ENCODE measurements around the gene FAM98C. TPM values are rescaled to one million over a fixed set of nuclear protein-coding genes. Genes with fewer than 3 reads are reported as not detected.
A peak's percentile ranks its signal among the peaks of the same experiment; 100 is the strongest.
"Not testable (repeated sequence)": the region's sequence is repeated elsewhere in the genome, so short reads cannot be mapped to it uniquely, and the experiment has no call there.

Gene FAM98C
- total RNA-seq, 1 donor from 2014 or later: 4.7 TPM

- H3K9me3 ChIP-seq (ENCODE audit: control insufficient read depth in 3 of 3, low read length in 3 of 3); H3K27ac ChIP-seq (ENCODE audit: low read depth, low read length); H3K36me3 ChIP-seq (ENCODE audit: control insufficient read depth in 3 of 3, insufficient read depth in 3 of 3, low read length in 3 of 3); H3K9ac ChIP-seq (ENCODE audit: low read depth in 1 of 3, low read length in 3 of 3); H3K4me3 ChIP-seq (ENCODE audit: low read length in 3 of 3): not testable (repeated sequence)
- Histone ChIP-seq H3K4me1 (ENCODE audit: control insufficient read depth in 3 of 3, insufficient read depth in 3 of 3, low read length in 3 of 3) (peaks cover 4 to 15% (median 12%) of the 10 kb centered on the region in 3 donors), H3K27me3 (ENCODE audit: control insufficient read depth in 3 of 3, insufficient read depth in 3 of 3, low read length in 3 of 3) (peaks cover 39 to 55% (median 42%) of the 10 kb centered on the region in 3 donors)
Measured at GRCh38 chr19:38362946-38363688, 39.8 kb upstream of the FAM98C start.

- peaks cover 0 to 6% (median 3%) of the 10 kb centered on the region in 3 donors for H3K4me1 ChIP-seq (ENCODE audit: control insufficient read depth in 3 of 3, insufficient read depth in 3 of 3, low read length in 3 of 3)
- H3K9me3 ChIP-seq (ENCODE audit: control insufficient read depth in 3 of 3, low read length in 3 of 3): no peaks in the 10 kb centered on the region
- H3K9ac ChIP-seq (ENCODE audit: low read depth in 1 of 3, low read length in 3 of 3): no peak overlapping the region
- peaks cover 17 to 34% (median 22%) of the 10 kb centered on the region in 3 donors for H3K27me3 ChIP-seq (ENCODE audit: control insufficient read depth in 3 of 3, insufficient read depth in 3 of 3, low read length in 3 of 3)
- H3K4me3 ChIP-seq (ENCODE audit: low read length in 3 of 3): no peak overlapping the region
- H3K36me3 ChIP-seq (ENCODE audit: control insufficient read depth in 3 of 3, insufficient read depth in 3 of 3, low read length in 3 of 3): no peaks in the 10 kb centered on the region
- no peak overlapping the region for H3K27ac ChIP-seq (ENCODE audit: low read depth, low read length)
Measured at GRCh38 chr19:38367041-38367440, 35.9 kb upstream of the FAM98C start.

GRCh38 chr19:38369584-38369983, 33.3 kb upstream of the FAM98C start:
- H3K9ac ChIP-seq (ENCODE audit: low read depth in 1 of 3, low read length in 3 of 3): no peak overlapping the region
- H3K36me3 ChIP-seq (ENCODE audit: control insufficient read depth in 3 of 3, insufficient read depth in 3 of 3, low read length in 3 of 3): no peaks in the 10 kb centered on the region
- no peaks in the 10 kb centered on the region for H3K9me3 ChIP-seq (ENCODE audit: control insufficient read depth in 3 of 3, low read length in 3 of 3)
- no peak overlapping the region for H3K4me3 ChIP-seq (ENCODE audit: low read length in 3 of 3)
- peaks cover 15 to 29% (median 22%) of the 10 kb centered on the region in 3 donors for H3K27me3 ChIP-seq (ENCODE audit: control insufficient read depth in 3 of 3, insufficient read depth in 3 of 3, low read length in 3 of 3)
- no peak overlapping the region for H3K27ac ChIP-seq (ENCODE audit: low read depth, low read length)
- H3K4me1 ChIP-seq (ENCODE audit: control insufficient read depth in 3 of 3, insufficient read depth in 3 of 3, low read length in 3 of 3): peaks cover 0 to 5% (median 4%) of the 10 kb centered on the region in 3 donors

- Histone ChIP-seq H3K27me3 (ENCODE audit: control insufficient read depth in 3 of 3, insufficient read depth in 3 of 3, low read length in 3 of 3) (peaks cover 12 to 29% (median 16%) of the 10 kb centered on the region in 3 donors), H3K4me1 (ENCODE audit: control insufficient read depth in 3 of 3, insufficient read depth in 3 of 3, low read length in 3 of 3) (peaks cover under 1 to 11% (median 5%) of the 10 kb centered on the region in 3 donors), H3K9ac (ENCODE audit: low read depth in 1 of 3, low read length in 3 of 3) (no peak overlapping the region), H3K9me3 (ENCODE audit: control insufficient read depth in 3 of 3, low read length in 3 of 3) (no peaks in the 10 kb centered on the region), H3K4me3 (ENCODE audit: low read length in 3 of 3) (no peak overlapping the region), H3K36me3 (ENCODE audit: control insufficient read depth in 3 of 3, insufficient read depth in 3 of 3, low read length in 3 of 3) (peaks cover 0 to 2% (median 0%) of the 10 kb centered on the region in 3 donors), H3K27ac (ENCODE audit: low read depth, low read length) (no peak overlapping the region)
Measured at GRCh38 chr19:38370299-38370698, 32.6 kb upstream of the FAM98C start.

- Histone ChIP-seq H3K4me3 (ENCODE audit: low read length in 3 of 3) (no peak overlapping the region), H3K9me3 (ENCODE audit: control insufficient read depth in 3 of 3, low read length in 3 of 3) (no peaks in the 10 kb centered on the region), H3K9ac (ENCODE audit: low read depth in 1 of 3, low read length in 3 of 3) (no peak overlapping the region), H3K27me3 (ENCODE audit: control insufficient read depth in 3 of 3, insufficient read depth in 3 of 3, low read length in 3 of 3) (peaks cover 10 to 27% (median 13%) of the 10 kb centered on the region in 3 donors), H3K36me3 (ENCODE audit: control insufficient read depth in 3 of 3, insufficient read depth in 3 of 3, low read length in 3 of 3) (peaks cover under 1 to 2% (median 2%) of the 10 kb centered on the region in 3 donors), H3K4me1 (ENCODE audit: control insufficient read depth in 3 of 3, insufficient read depth in 3 of 3, low read length in 3 of 3) (peaks cover 9 to 19% (median 13%) of the 10 kb centered on the region in 3 donors), H3K27ac (ENCODE audit: low read depth, low read length) (no peak overlapping the region)
Measured at GRCh38 chr19:38371081-38371480, 31.8 kb upstream of the FAM98C start.

GRCh38 chr19:38373907-38374331, 29.0 kb upstream of the FAM98C start:
- Histone ChIP-seq H3K27me3 (ENCODE audit: control insufficient read depth in 3 of 3, insufficient read depth in 3 of 3, low read length in 3 of 3) (peaks cover 0 to 7% (median 3%) of the 10 kb centered on the region in 3 donors), H3K36me3 (ENCODE audit: control insufficient read depth in 3 of 3, insufficient read depth in 3 of 3, low read length in 3 of 3) (peaks cover 10 to 21% (median 16%) of the 10 kb centered on the region in 3 donors), H3K9ac (ENCODE audit: low read depth in 1 of 3, low read length in 3 of 3) (peak overlapping the region; percentile 68 to 90 (median 68)), H3K4me1 (ENCODE audit: control insufficient read depth in 3 of 3, insufficient read depth in 3 of 3, low read length in 3 of 3) (peaks cover 20 to 30% (median 25%) of the 10 kb centered on the region in 3 donors), H3K27ac (ENCODE audit: low read depth, low read length) (peak overlapping the region; percentile 95), H3K4me3 (ENCODE audit: low read length in 3 of 3) (peak overlapping the region; percentile 69 to 83 (median 82)), H3K9me3 (ENCODE audit: control insufficient read depth in 3 of 3, low read length in 3 of 3) (no peaks in the 10 kb centered on the region)

GRCh38 chr19:38374332-38375097, 28.4 kb upstream of the FAM98C start, which contains the start of gene PSMD8:
Gene PSMD8 (plus strand): TSS chr19:38374571. CDS start chr19:38374602, 31 bp downstream.
- Histone ChIP-seq H3K4me1 (ENCODE audit: control insufficient read depth in 3 of 3, insufficient read depth in 3 of 3, low read length in 3 of 3) (peaks cover 20 to 30% (median 25%) of the 10 kb centered on the region in 3 donors), H3K4me3 (ENCODE audit: low read length in 3 of 3) (peak within 1 kb of the TSS; percentile 91 to 93 (median 93)), H3K9me3 (ENCODE audit: control insufficient read depth in 3 of 3, low read length in 3 of 3) (no peaks in the 10 kb centered on the region), H3K9ac (ENCODE audit: low read depth in 1 of 3, low read length in 3 of 3) (peak within 1 kb of the TSS; percentile 90 to 99 (median 98)), H3K27me3 (ENCODE audit: control insufficient read depth in 3 of 3, insufficient read depth in 3 of 3, low read length in 3 of 3) (peaks cover 0 to 7% (median 3%) of the 10 kb centered on the region in 3 donors), H3K27ac (ENCODE audit: low read depth, low read length) (peak within 1 kb of the TSS; percentile 95), H3K36me3 (ENCODE audit: control insufficient read depth in 3 of 3, insufficient read depth in 3 of 3, low read length in 3 of 3) (peaks cover 16 to 27% (median 22%) of the 10 kb centered on the region in 3 donors)

GRCh38 chr19:38375098-38375493, 27.8 kb upstream of the FAM98C start:
- Histone ChIP-seq H3K36me3 (ENCODE audit: control insufficient read depth in 3 of 3, insufficient read depth in 3 of 3, low read length in 3 of 3) (peaks cover 20 to 33% (median 25%) of the 10 kb centered on the region in 3 donors), H3K27ac (ENCODE audit: low read depth, low read length) (peak overlapping the region; percentile 95), H3K9me3 (ENCODE audit: control insufficient read depth in 3 of 3, low read length in 3 of 3) (no peaks in the 10 kb centered on the region), H3K4me1 (ENCODE audit: control insufficient read depth in 3 of 3, insufficient read depth in 3 of 3, low read length in 3 of 3) (peaks cover 20 to 30% (median 25%) of the 10 kb centered on the region in 3 donors), H3K27me3 (ENCODE audit: control insufficient read depth in 3 of 3, insufficient read depth in 3 of 3, low read length in 3 of 3) (peaks cover 0 to 2% (median 0%) of the 10 kb centered on the region in 3 donors), H3K4me3 (ENCODE audit: low read length in 3 of 3) (peak overlapping the region; percentile 91 to 93 (median 93)), H3K9ac (ENCODE audit: low read depth in 1 of 3, low read length in 3 of 3) (peak overlapping the region; percentile 81 to 99 (median 98))

GRCh38 chr19:38375748-38376147, 27.1 kb upstream of the FAM98C start:
- no peaks in the 10 kb centered on the region for H3K9me3 ChIP-seq (ENCODE audit: control insufficient read depth in 3 of 3, low read length in 3 of 3)
- peak overlapping the region; percentile 95 for H3K27ac ChIP-seq (ENCODE audit: low read depth, low read length)
- peak overlapping the region; percentile 81 to 99 (median 98) for H3K9ac ChIP-seq (ENCODE audit: low read depth in 1 of 3, low read length in 3 of 3)
- H3K36me3 ChIP-seq (ENCODE audit: control insufficient read depth in 3 of 3, insufficient read depth in 3 of 3, low read length in 3 of 3): peaks cover 25 to 40% (median 31%) of the 10 kb centered on the region in 3 donors
- no peaks in the 10 kb centered on the region for H3K27me3 ChIP-seq (ENCODE audit: control insufficient read depth in 3 of 3, insufficient read depth in 3 of 3, low read length in 3 of 3)
- H3K4me1 ChIP-seq (ENCODE audit: control insufficient read depth in 3 of 3, insufficient read depth in 3 of 3, low read length in 3 of 3): peaks cover 20 to 30% (median 25%) of the 10 kb centered on the region in 3 donors
- peak overlapping the region; percentile 91 to 93 (median 93) for H3K4me3 ChIP-seq (ENCODE audit: low read length in 3 of 3)

Measured in skeletal muscle tissue (tissue), 4 donors.